ENCODE results near the gene PSAT1. TPM values are rescaled to one million over a fixed set of nuclear protein-coding genes. Genes with fewer than 3 reads are reported as not detected.

PSAT1 gene
- total and polyA plus RNA-seq, 2 of the 13 experiments (the other 11 are each of a cell fraction or from before 2014, with no cell fraction given): 135 to 229 TPM

DNA sequence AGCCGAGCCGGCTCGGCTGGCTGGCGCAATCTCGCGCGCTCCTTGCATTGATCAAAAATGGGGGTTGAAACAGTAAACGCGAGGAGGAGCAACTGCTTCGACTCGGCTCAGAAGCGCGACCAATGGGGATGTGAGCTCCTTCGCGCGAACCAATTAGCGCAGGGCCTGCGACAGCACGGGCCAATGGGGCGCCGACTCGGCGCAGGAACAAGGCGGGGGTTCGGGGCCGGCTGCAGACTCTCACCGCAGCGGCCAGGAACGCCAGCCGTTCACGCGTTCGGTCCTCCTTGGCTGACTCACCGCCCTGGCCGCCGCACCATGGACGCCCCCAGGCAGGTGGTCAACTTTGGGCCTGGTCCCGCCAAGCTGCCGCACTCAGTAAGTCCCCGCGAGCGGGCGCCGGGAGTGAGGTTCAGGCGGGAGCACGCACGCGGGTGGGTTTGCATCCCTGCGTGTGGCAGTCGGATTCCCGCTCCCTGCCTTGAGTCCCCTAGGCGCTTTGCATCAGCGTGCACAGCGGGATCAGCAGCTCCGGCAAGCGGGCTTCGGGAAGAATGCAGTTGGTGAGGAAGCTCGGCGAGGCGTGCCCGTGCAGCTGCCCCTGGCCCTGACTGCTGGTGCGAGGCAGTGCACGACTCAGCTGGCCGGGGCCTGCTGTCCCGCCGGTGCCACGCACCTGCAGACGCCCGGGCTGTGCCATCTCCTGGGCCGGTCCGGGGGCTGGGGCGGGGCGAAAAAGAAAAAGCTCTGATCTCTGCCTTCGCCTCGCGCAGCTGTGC, at the start of gene PSAT1 (continued):
- TF ChIP-seq ZFX (CRISPR knock-in tag; IDR thresholded peaks at IDR 0.05; ENCODE audit: low read depth) (peak; percentile 72), ZBTB21 (CRISPR knock-in tag; IDR thresholded peaks at IDR 0.05) (no peak), ZNF496 (CRISPR knock-in tag; IDR thresholded peaks at IDR 0.05; ENCODE audit: insufficient replicate concordance) (no peak), ZSCAN20 (CRISPR knock-in tag; IDR thresholded peaks at IDR 0.05; ENCODE audit: borderline replicate concordance) (no peak; the same call in 1 of the 2 replicates), RAD21 (CRISPR knock-in tag; IDR thresholded peaks at IDR 0.05) (no peak; the same call in none of the 2 replicates), ZNF230 (CRISPR knock-in tag; IDR thresholded peaks at IDR 0.05) (no peak), ATAD3A (CRISPR knock-in tag; IDR thresholded peaks at IDR 0.05) (peak; percentile 37; the same call in 1 of the 2 replicates), ZNF343 (CRISPR knock-in tag; IDR thresholded peaks at IDR 0.05) (no peak; the same call in 1 of the 2 replicates), REL (CRISPR knock-in tag; conservative IDR thresholded peaks at IDR 0.05) (no peak), ZNF20 (CRISPR knock-in tag; IDR thresholded peaks at IDR 0.05) (no peak), ZNF558 (CRISPR knock-in tag; IDR thresholded peaks at IDR 0.05; ENCODE audit: borderline replicate concordance) (peak; percentile 67; the same call in 1 of the 2 replicates), MTA1 (CRISPR knock-in tag; IDR thresholded peaks at IDR 0.05; ENCODE audit: borderline replicate concordance) (no peak; the same call in 1 of the 2 replicates), FOXC1 (CRISPR knock-in tag; IDR thresholded peaks at IDR 0.05; ENCODE audit: borderline replicate concordance) (peak; percentile 96), ZSCAN21 (CRISPR knock-in tag; IDR thresholded peaks at IDR 0.05; ENCODE audit: borderline replicate concordance) (peak; percentile 92; the same call in 1 of the 2 replicates), SP5 (CRISPR knock-in tag; IDR thresholded peaks at IDR 0.05; ENCODE audit: borderline replicate concordance, low read depth) (0 out of 2 replicates have a peak, but pooled peaks have one; percentile 10), PAWR (CRISPR knock-in tag; IDR thresholded peaks at IDR 0.05; ENCODE audit: borderline replicate concordance) (0 out of 2 replicates have a peak, but pooled peaks have one; percentile 16)
- TF ChIP-seq, protein P1, sequence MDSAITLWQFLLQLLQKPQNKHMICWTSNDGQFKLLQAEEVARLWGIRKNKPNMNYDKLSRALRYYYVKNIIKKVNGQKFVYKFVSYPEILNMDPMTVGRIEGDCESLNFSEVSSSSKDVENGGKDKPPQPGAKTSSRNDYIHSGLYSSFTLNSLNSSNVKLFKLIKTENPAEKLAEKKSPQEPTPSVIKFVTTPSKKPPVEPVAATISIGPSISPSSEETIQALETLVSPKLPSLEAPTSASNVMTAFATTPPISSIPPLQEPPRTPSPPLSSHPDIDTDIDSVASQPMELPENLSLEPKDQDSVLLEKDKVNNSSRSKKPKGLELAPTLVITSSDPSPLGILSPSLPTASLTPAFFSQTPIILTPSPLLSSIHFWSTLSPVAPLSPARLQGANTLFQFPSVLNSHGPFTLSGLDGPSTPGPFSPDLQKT (CRISPR knock-in tag; IDR thresholded peaks at IDR 0.05; ENCODE audit: borderline replicate concordance): no peak
- TF ChIP-seq, protein P2, sequence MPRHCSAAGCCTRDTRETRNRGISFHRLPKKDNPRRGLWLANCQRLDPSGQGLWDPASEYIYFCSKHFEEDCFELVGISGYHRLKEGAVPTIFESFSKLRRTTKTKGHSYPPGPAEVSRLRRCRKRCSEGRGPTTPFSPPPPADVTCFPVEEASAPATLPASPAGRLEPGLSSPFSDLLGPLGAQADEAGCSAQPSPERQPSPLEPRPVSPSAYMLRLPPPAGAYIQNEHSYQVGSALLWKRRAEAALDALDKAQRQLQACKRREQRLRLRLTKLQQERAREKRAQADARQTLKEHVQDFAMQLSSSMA (CRISPR knock-in tag; IDR thresholded peaks at IDR 0.05): no peak
- TF ChIP-seq, protein P3, sequence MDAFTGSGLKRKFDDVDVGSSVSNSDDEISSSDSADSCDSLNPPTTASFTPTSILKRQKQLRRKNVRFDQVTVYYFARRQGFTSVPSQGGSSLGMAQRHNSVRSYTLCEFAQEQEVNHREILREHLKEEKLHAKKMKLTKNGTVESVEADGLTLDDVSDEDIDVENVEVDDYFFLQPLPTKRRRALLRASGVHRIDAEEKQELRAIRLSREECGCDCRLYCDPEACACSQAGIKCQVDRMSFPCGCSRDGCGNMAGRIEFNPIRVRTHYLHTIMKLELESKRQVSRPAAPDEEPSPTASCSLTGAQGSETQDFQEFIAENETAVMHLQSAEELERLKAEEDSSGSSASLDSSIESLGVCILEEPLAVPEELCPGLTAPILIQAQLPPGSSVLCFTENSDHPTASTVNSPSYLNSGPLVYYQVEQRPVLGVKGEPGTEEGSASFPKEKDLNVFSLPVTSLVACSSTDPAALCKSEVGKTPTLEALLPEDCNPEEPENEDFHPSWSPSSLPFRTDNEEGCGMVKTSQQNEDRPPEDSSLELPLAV (CRISPR knock-in tag; conservative IDR thresholded peaks at IDR 0.05; ENCODE audit: low read depth): no peak
- TF ChIP-seq, protein P4, sequence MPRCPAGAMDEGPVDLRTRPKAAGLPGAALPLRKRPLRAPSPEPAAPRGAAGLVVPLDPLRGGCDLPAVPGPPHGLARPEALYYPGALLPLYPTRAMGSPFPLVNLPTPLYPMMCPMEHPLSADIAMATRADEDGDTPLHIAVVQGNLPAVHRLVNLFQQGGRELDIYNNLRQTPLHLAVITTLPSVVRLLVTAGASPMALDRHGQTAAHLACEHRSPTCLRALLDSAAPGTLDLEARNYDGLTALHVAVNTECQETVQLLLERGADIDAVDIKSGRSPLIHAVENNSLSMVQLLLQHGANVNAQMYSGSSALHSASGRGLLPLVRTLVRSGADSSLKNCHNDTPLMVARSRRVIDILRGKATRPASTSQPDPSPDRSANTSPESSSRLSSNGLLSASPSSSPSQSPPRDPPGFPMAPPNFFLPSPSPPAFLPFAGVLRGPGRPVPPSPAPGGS (CRISPR knock-in tag; IDR thresholded peaks at IDR 0.05): peak; percentile 79; the same call in 1 of the 2 replicates

Measured in HepG2 (cell line).